Stimulated activated CD8-positive, alpha-beta memory T cell treated with anti-CD3 and anti-CD28 coated beads, Interleukin-4, amount 100 ng/mL, for 4 hours (primary cell): ENCODE data around the gene ADGRB2.
"Not testable (repeated sequence)": the region's sequence is repeated elsewhere in the genome, so short reads cannot be mapped to it uniquely, and the experiment has no call there.

Experiments used
- DNase-seq, 2 donors: peaks; one replicate each; pipeline ENCODE4 v3.0.0-alpha.2; 2020; ENCODE audit warnings: low read depth in 2 of 2, low spot score in 1 of 2

Gene ADGRB2

DNA sequence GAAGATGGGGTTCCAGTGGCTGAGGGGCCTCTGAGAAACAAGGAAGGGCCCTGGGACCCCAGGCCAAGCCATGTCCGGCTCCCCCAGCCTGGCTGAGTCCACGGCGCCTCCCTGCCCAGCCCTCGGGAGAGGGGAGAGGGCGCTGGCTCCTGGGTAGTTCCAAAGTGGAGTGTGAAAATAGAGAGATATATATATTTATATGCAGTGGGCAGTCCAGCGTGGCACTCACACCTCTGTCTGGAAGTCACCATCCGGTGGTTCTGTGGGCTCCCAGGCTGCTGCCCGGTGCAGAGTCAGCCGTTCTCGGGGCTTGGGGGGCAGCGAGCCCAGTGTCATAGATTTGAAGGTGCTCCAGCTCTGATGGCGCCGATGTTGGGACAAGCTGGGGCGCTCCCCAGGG is 36.9 kb downstream of the ADGRB2 start:
- no peak for DNase-seq

DNA sequence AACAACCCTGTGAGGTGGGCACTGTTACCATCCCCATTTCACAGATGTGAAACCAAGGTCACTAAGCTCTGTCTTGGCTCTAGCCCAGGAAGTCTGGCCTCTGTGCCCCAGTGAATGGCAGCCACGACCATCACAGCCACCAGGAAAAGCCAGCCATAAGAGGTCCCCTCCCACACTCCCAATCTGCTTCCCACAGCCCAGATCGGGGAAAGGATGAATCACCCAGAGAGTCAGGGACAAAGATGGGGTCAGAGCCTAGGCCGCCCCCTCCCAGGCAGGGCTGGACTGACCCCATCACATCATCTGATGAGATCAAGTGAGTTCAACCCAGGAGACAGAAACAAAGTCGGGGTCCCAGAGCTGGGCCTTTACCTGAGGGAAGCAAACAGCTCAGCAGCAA is 37.4 kb downstream of the ADGRB2 start:
- DNase-seq = no peak

GRCh38 chr1:31725777-31726535 is 38.2 kb downstream of the ADGRB2 start:
- DNase-seq = no peak

DNA sequence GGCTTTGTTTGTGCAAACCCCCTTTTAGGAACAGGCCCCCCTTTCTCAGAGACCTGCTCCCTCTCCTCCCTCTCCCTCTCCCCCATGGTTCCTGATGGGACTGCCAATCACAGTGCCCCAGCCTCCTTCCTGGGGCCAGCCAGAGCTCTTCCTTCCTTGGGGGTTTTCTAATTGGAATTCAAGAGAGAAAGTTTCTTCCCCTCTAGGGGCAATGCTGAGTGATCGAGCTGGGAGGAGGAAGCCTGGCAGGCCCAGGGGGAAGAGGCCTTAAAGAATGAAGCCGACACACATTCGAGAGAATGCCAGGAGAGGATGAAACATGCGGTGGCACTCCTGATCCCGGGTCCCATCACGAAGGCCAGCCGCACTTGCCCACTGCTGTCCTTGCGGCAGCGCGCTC is 39.0 kb downstream of the ADGRB2 start:
- no peak for DNase-seq

GRCh38 chr1:31723828-31724359 is 40.2 kb downstream of the ADGRB2 start:
- DNase-seq = no peak

- DNase-seq = no peak
Observed at GRCh38 chr1:31718327-31718897, 45.7 kb downstream of the ADGRB2 start.

DNA sequence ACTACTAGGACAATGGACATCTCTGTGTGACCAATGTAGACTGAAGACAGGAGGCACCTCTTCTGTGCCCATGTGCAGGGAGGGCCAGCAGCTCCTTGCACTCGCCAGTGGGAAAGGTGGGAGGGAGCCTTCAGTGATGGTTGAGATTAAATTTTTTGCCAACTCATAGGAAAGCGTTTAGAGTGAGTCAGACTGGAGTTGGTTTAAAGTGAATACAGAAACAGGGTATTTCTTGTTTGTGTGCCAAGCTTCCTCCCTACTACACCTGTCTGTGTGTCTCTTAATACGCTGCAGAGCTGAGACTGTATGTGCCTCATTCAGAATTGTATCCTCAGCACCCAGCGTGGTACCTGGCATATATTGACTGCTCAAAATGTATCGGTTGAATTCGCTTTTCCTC is 46.8 kb downstream of the ADGRB2 start:
- DNase-seq = no peak

DNA sequence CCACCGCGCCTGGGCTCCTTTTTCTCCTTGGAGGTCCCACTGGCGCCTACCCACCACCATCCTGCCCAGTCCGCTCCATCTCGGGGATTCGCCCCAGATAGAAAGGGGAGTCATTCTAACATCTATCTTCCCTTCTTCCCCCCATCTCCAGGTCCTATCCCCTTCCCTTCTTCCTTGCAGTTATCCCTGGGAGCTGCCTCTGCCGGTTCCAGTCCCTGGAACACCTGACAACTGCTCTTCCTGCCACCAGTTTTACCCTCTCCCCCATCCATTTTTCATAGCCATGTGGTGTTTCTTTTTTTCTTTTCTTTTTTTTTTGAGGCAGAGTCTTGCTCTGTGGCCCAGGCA is 48.3 kb downstream of the ADGRB2 start:
- no peak for DNase-seq

GRCh38 chr1:31715087-31715872 is 48.9 kb downstream of the ADGRB2 start:
- no peak for DNase-seq

GRCh38 chr1:31714442-31715086 is 49.6 kb downstream of the ADGRB2 start:
- no peak for DNase-seq

GRCh38 chr1:31712630-31713029 is 51.5 kb downstream of the ADGRB2 start:
- DNase-seq = no peak

GRCh38 chr1:31712068-31712467 is 52.1 kb downstream of the ADGRB2 start:
- DNase-seq = no peak

DNA sequence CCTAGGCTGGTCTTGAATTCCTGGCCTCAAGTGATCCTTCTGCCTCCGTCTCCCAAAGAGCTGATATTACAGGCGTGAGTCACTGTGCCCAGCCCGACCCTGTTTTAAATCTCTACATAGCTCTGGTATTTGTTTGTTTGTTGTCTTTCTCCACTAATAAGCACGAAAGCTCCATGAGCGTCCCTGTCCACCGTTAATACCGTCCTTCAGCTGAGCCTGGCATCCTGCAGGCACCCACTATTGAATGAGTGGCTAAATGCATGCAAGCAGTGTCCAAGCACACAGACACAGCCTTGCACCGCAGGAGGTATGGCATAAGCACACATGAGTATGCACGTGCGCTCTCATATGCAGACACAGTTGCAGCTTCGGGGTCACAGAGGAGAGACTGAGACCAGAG is 55.8 kb downstream of the ADGRB2 start:
- DNase-seq = no peak

GRCh38 chr1:31707711-31708110 is 56.4 kb downstream of the ADGRB2 start:
- no peak for DNase-seq

DNA sequence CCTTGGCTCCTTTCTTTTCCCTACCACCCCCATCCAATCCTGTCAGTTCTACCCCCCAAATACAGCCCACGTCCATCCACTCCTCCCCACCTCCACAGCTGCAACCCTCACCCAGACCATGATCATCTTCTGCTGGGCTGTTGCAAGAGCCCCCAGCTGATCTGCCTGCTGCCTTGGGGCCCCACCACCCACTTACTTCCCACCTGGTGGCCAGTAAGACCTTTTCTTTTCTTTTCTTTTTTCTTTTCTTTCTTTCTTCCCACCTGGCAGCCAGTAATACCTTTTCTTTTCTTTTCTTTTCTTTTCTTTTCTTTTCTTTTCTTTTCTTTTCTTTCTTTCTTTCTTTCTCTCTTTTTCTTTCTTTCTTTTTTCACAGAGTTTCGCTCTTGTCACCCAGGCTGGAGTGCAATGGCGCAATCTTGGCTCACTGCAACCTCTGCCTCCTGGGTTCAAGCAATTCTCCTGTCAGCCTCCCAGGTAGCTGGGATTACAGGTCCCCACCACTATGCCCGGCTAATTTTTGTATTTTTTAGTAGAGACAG is 57.0 kb downstream of the ADGRB2 start:
- DNase-seq = not testable (repeated sequence)

DNA sequence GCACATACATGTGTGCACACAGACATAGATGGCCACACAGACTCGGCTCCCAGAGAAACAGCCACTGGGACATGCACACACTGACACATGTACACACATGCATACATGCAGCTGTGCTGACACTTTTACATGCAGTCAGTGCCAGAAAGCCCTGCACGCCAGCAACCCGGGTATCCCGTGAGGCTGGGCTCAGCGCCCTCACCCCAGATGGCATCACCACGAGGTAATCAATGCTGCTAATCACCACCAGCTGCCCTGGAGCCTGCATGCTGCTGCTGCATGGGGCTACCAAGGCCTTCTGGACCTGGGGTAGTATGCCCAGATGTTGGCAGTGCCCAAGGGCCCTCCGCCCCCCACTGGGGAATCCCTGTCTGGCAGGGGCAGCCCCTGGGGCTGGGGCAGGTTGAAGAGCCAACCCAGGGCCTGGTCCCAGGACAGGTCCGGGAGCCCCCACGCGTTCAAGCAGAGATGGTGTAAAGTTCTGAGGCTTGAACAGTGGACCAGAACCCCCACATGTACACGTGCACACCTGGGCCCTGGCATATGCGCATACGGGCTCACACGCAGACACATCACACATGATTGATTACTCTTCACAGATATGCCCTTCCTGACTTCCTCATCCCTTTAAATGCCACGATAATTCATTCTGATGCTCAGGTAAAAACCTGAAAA is 57.6 kb downstream of the ADGRB2 start:
- DNase-seq = no peak

- peak; percentile 43 to 49 for DNase-seq
Observed at GRCh38 chr1:31705080-31705866, 58.9 kb downstream of the ADGRB2 start.

DNA sequence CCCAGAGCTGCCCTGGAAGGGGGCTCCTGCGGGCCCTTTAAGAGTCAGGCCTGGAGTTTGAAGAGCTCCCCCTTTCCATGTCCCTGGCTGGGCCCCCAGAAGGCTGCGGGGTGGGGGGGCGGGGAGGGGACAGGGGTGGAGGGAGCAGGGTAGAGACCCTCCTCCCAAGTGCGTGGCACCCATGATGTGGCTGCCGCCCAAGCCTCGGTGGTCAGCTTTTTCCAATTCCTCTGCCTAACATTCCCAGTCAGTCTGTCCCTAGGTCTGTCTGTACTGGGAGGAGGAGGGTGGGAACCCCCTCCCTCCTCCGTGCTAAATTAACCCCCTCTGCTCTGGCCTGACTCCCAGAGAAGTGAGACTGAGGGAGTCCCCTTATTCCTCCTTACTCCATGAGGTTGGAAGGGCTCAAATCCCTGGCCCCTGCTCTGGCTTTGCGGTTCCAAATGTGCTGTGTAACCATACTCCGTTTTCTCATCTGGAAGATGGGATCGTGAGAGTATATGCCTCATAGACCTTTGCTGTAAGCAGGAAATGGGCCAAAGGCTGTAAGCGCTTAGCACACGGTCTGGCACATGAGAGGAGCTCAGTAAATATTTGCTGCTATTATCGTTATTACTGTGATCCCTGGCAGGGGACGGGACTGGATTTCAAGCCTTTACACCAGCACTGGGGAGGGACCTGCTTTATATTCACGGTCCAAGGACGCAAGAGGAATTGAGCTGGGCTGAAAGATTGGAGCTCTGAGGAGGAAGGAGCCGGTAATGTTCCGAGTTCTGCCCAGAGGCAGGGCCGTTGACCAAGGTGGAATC is 59.7 kb downstream of the ADGRB2 start:
- no peak for DNase-seq
